GM21390 (cell line): ENCODE data around the gene FRAT2.
"Not testable (repeated sequence)": the region's sequence is repeated elsewhere in the genome, so short reads cannot be mapped to it uniquely, and the experiment has no call there.

Experiments used
- ATAC-seq: cut with Tn5 transposase; IDR thresholded peaks from one replicate; pipeline ENCODE4 v1.9.1; 2021; ENCODE audit not compliant: unreplicated experiment

The FRAT2 gene

DNA sequence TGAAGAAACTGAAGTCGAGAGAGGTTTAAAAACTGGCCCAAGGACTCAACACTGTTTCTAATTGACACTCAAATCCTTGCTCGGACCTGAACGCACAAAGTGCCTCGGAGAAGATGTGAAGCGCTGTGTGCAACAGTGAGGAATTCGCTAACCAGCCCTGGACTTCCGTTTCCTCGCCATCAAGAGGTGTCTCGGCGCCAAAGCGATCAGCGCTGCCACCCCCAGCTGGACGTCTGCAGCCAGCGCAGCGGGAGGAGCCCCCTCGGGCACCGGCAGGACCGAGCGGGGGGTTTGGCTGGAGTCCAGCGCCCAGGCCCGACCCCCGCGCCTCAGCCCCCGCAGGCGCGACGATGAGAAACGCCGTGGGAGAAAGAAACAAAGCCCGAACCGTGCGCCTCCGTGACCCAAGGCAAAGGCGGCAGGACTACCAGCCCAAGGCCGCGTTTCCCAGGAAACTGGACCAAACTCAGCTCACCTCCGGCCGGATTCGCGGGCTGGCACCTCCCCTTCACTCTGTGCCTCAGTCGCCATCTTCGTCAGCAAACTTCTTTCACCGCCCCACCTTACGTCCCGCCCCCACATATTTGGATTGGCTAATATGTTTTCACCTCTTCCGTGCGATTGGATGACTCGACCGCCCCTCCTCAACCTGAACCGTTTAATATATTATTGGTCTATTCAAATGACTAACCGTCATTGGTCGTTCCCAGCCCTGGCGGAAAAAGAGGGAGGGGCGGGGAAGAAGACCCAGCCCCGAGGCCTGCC, 42.2 kb downstream of the FRAT2 start, which contains the start of gene ARHGAP19:
Gene ARHGAP19 (minus strand): TSS at position 541 of the 765 bp plus-strand sequence. CDS start 10 bp downstream, at position 531.
- ATAC-seq = peak; percentile 96

DNA sequence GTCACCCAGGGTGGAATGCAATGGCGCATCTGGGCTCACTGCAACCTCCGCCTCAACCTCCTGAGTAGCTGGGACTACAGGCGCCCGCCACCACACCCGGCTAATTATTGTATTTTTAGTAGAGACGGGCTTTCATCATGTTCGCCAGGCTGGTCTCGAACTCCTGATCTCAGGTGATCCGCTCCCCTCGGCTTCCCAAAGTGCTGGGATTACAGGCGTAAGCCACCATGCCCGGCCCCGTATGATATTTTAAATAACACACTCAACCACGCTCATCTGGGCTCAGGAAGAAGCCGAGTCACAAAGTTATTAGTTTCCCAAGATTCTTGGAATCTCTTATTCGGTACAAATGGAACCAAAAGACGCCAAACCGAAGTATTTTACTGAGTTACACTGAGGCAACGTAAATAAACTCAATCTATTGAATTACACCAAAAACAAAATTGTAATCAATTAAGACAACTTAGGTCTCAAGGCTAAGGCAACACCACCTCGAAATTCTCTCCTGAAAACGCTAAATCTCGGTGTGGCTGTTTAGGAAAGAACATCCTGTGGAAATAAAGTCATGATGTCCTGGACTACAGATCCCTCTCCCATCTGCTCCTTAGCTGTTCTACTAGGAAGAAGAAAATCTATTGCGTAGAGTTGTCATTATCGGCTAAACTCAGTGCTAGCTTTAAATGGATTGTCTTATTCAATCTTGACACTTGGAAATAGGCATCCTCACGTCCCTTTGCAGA, 43.0 kb downstream of the FRAT2 start:
- ATAC-seq = no peak

DNA sequence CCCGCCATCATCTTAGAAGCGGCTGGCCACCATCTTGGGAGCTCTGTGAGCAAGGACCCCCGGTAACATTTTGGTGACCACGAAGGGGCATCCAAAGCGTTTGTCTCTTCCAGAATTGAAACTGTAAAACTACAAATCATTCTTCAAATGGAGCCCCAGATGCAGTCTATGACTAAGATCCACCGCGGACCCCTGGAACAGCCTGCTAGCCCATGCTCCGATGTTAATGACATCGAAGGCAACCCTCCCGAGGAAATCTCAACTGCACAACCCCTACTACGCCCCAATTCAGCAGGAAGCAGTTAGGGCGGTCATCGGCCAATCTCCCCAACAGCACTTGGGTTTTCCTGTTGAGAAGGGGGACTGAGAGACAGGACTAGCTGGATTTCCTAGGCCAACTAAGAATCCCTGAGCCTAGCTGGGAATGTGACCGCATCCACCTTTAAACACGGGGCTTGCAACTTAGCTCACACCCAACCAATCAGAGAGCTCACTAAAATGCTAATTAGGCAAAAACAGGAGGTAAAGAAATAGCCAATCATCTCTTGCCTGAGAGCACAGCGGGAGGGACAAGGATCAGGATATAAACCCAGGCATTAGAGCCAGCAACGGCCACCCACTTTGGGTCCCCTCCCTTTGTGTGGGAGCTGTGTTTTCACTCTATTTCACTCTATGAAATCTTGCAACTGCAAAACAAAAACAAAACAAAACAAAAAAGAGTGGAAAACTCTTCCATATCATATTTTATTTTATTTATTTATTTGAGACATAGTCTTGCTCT, 43.8 kb downstream of the FRAT2 start:
- not testable (repeated sequence) for ATAC-seq

- not testable (repeated sequence) for ATAC-seq
These were observed 44.5 kb downstream of the FRAT2 start for GRCh38 chr10:97290076-97290475.
